Epithelial cell of proximal tubule (primary cell): ENCODE data around the gene TRMT112. TPM values are rescaled to one million over a fixed set of nuclear protein-coding genes. Genes with fewer than 3 reads are reported as not detected.
A peak's percentile ranks its signal among the peaks of the same experiment; 100 is the strongest.

Experiments used
- DNase-seq: peaks from one replicate; pipeline ENCODE4 v3.0.0-alpha.2; 2011; ENCODE audit warnings: low read depth
- H3K4me3 ChIP-seq: 2 replicates; pipeline ENCODE4 v1.5.1; 2011; ENCODE audit warnings: low read depth, mild to moderate bottlenecking, low read length
- CTCF ChIP-seq: conservative IDR thresholded peaks from 2 replicates; pipeline ENCODE4 v1.5.1; 2012; ENCODE audit warnings: low read depth, mild to moderate bottlenecking, low read length
- total RNA-seq: library from RNA; depleted of rRNA; stranded (reverse); fragments of >200 nt; gene quantifications from 2 replicates; pipeline ENCODE4 v1.2.3, GENCODE V29; 2015

The TRMT112 gene
- total RNA-seq, 1 donor from 2014 or later, result 470 TPM

DNA sequence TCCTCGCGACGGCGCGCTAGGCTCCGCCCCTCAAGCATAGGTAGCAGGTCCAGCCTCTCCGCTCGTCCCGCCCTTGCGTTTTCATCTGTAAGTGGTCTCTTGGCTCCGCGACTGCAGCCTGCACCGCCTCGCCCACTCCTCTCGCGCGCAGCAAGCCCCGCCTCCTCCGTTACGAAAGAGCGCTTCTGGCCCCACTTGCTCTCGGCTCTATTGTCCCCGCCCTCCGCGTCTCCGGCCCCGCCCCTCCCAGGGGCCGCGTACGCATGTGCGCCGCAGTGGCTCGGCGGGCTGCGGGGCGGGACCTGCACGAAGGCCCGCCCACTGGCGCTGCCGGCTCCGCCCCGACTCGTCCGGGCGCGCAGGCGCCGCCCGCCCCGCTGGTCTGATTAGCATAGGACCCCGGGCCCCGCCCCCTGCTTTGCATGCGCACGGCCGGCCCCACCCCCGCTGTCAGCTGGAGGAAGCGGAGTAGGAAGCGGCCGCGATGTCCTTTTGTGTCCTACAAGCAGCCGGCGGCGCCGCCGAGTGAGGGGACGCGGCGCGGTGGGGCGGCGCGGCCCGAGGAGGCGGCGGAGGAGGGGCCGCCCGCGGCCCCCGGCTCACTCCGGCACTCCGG is 12.2 kb downstream of the TRMT112 start, which contains the start of gene ESRRA:
Gene ESRRA (plus strand): TSS at position 450 of the 616 bp plus-strand sequence. CDS start 1,656 bp downstream, outside the sequence.
- H3K4me3 ChIP-seq, result peak within 1 kb of the TSS; percentile 82
- DNase-seq, result peak; percentile 71
- no peak for TF ChIP-seq CTCF

DNA sequence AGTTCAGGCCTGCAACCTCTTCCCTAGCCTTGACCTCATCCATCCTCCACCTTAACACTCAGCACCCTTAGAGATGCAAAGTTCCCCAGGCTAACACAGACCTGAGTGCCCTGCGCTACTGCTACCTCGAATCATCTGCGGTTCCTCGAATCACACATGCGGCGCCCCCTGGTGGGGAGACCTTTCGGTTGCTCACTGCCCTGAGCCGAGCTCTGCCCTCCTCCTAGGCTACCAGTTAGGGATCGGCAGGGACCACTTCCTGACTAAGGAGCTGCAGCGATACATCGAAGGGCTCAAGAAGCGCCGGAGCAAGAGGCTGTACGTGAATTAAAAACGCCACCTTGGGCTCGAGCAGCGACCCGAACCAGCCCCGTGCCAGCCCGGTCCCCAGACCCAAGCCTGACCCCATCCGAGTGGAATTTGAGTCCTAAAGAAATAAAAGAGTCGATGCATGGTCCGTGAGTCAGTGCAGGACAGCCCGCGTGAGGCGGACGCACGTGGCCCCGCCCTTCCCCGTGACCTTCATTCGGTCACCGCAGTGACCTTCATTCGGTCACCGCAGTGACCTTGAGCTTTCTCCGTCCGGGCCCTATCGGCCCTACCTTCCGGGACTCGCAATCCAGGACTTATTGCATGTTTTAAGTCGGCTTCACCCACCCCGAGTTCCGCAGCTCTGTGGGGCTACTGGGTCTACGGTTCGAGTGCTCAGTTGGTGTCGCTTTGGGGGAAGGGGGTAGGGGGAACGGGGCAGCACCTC is 12.9 kb downstream of the TRMT112 start:
- peak overlapping the region; percentile 68 for H3K4me3 ChIP-seq
- peak; percentile 92 for TF ChIP-seq CTCF

DNA sequence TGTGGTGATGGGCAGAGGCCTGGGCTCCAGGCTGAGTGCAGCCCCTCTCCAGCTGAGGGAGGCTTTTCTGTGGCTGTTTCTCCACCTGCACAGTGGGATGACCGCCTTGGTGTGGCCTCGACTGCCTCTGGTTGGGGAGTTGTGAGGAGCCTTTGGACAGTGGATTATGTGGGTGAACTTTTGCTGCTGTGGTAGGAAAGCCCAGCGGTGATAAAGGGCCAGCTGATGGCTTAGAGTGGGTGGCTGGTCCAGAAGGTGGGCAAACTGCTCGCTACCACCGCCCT is 13.4 kb downstream of the TRMT112 start:
- no peak for DNase-seq
- H3K4me3 ChIP-seq, result peak overlapping the region; percentile 68
- TF ChIP-seq CTCF, result no peak

More for the DNA sequence above, 12.9 kb downstream of the TRMT112 start:
- DNase-seq, result no peak

GRCh38 chr11:64303109-64304031 is 14.0 kb downstream of the TRMT112 start:
- no peak overlapping the region for H3K4me3 ChIP-seq
- TF ChIP-seq CTCF, result no peak
- no peak for DNase-seq

DNA sequence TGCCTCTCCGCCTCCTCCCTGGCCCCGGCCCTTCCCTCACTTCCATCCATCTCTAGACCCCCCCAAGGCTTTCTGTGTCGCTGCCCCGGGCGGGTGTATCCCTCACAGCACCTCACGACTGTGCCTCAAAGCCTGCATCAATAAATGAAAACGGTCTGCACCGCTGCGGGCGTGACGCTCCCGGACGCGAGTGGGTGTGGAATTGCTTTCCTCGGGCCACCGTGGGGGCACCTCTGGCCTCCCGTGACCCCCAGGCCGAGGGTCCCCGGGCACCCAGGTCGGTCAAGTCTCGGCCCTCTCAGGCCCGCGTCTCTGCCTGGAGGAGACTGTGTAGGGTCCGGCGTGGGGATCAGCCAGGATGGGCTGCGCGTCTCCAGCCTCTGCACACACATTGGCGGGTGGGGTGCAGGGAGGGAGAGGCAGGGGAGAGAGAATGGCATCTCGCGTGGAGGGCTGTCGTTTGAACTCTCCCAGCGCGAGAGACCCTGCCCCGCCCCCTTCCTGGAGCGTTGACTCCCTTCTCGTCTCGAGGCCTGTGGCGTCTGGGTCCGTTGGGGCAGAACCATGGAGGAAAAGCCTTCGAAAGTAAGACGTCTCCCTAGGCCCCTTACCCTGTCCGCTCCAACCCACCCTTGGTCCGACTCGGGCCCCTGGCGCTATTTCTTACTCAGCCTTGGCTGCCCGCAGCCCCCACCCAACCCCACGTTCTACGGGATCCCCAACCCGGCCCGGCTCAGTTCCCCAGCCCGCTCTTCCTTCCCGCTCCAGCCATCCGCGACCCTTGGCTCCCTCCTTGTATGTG is 17.3 kb downstream of the TRMT112 start, which contains the start of gene CATSPERZ:
Gene CATSPERZ (plus strand): TSS at position 512 of the 802 bp plus-strand sequence. CDS start 53 bp downstream, at position 565.
- no peak for TF ChIP-seq CTCF
- peak within 1 kb of the TSS; percentile 45 for H3K4me3 ChIP-seq
- no peak for DNase-seq
